Activated gamma-delta T cell treated with Interleukin-2 at 50 U/mL for 16 hours (primary cell): Measurements from ENCODE around the gene ANXA8L1.
"Not testable (repeated sequence)": the region's sequence is repeated elsewhere in the genome, so short reads cannot be mapped to it uniquely, and the experiment has no call there.

Source experiments
- DNase-seq: peaks from one replicate; pipeline ENCODE4 v3.0.0-alpha.2; 2020

Gene ANXA8L1

DNA sequence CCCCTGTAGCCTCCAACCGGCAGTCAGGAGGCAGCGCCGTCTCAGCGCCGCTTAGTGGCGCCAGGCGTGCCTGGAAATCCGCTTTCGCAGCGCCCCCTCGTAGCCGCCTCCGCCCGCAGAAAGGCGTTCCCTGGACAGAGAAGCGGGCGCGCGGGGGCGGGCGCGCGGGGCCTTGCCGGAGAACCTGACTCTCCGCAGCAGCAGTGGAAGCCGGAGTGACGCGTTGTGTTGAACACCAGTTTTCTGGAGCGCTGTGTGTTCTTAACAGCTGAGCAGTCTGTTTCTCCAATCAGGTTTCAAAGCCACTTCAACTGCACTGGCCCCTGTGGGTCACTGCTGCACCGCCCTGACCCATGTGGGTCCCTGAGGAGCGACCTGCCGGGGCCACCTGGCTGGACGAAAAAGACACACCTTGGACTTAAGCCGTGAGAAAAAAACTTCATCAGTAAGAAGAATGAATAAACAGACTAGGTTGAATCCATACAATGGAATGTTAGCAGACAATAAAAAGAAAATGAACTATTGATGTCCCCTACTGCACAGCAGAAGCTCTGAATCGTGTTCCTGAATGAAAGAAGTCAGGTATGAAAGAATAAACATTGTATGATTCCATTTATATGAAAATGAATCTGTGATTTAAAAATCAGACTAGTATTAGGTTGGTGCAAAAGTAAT is 22.8 kb downstream of the ANXA8L1 start:
- DNase-seq: not testable (repeated sequence)

DNA sequence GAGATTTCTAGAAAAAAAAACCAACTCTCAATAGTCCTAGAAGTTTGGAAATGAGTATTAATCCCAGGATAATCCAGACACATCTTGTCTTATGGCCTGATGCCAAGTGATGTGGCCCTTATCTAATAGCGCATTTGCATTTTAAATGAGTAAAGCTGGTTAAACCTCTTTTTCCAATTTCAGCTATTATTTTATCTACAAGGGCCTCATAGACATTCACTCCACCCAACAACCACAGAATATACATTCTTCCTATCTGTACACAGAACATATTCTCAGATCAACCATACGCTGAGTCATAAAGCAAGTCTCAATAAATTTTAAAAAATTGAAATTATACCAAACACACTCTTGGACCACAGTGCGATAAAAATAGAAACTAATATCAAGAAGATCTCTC is 34.0 kb downstream of the ANXA8L1 start:
- not testable (repeated sequence) for DNase-seq

DNA sequence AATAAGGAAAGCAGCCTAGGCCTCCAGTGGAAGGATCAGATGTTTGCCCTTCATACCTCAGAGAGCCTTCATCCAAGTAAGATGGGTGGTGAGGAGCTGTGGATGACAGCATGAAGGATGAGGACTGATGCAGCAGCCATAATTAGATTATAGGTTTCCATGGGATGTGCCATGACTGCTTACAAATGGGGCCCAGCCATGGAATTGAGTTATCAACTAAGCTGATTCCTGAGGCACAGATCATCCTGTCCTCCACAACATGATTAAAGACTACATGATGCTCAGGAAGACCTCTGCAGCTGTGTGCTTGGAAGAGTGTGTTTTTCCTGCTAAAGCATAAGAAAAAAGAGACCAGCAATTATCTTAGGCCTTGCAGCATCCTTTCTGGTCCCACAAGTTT is 35.5 kb downstream of the ANXA8L1 start:
- DNase-seq: not testable (repeated sequence)

DNA sequence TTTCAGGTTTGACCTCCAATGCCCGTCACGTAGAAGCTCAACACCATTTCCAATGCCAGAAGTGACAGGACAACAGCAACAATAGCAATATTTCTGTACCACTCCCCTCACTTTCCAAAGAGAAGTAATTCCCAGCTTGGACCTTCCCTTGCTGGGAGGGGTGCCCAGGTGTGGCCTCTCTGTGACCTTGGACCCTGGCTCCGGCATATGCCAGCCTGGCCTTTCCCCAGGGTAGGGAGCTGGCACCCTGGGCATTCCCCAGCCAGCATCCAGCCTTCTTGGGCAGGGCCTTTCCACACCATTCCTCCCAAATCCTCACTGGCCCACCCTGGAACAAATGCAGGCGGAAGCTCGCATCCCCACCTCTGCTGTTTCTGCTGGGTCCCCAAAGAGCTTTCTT is 37.1 kb downstream of the ANXA8L1 start:
- DNase-seq: not testable (repeated sequence)

DNA sequence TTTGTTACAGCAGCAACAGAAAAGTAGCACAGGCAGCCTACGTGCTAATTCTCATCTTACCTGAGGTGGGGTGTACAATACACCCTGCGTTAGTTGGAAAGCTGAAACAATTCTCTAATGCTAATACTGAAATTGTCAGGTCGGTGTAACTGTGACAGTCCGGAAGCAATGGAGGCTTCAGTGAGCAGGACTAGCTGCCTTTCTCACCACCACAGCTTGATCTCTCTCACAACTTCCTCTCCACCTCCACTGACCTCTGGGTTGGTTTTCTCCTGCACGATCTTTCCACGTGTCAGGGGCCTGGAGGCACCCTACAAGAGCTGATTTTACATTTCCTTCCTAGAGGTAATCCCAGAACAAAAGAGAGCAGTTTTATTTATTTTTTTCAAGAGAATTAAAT is 39.7 kb downstream of the ANXA8L1 start:
- DNase-seq: not testable (repeated sequence)

DNA sequence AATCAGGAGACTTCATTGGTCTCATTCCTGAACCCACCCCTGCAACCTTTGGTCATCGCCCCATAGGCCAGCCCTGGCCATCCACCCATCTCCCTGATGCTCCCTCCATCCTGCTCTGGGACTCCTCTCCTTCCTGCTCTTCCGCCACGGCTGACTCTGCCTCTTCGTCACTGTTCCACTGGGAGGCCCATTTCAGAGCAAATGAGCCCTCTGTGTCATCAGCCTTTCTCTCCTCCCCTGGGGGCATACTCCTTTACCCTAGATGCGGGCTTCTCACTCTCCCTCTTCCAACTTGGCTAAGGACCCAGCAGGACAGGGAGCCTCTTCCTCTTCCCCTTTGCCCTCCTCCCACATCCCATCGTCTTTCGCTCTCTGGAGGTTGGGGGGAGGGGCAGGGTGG is 42.7 kb downstream of the ANXA8L1 start:
- DNase-seq: not testable (repeated sequence)

DNA sequence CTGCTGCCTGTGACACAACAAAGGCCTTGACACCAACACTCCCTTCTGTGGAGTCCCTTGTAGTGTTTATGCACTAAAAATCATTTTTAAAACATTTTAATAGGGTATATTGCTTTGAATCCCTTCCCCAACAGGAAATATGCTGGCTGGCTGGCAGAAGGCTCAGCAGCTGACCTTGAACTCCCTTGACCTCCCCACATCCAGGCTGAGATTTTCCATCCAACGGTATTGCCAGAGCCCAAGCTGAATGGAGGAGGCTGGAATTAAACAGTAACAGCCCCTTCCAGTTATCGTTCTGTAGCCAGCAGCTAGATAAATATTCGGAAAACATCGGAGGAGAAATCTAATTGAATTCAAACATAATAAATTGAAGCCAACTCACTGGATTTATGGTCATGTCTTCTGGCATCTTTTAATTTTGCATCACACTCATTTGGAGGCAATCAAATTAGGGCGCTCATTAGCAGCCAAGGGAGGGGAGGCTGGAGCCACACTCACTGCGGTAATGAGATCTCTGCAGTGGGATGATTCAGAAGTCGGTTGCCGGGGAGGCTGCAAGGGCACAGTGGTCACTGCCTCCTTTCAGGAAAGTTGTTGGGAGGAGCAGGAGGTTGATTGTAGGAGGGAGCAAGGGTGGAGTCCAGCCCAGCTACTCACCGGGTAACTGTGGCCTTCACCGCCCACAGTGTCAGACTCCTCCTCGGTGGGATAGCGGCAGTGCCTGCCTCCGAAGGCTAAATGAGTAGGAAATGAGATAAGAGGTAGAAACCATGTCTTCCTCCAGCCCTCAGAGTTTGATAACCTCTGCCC is 44.2 kb downstream of the ANXA8L1 start:
- not testable (repeated sequence) for DNase-seq

DNA sequence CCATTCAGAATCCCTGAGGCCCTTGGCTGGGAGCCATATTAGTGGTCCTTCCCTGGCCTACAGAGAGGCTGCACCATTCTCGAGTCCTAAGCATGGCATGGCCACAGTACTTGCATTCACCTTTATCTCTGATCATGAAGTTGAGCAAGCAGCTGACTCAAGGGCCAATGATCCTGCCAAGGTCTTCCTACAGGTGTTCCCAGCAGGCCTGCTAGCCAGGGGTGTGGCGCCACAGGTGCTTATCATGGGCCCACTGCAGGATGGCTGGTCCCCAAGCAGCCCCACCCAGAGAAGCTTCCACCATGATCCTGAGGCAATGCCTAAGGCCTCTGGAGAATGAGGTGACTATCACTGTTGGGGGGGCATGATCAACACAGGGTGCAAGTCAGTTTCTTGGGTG is 48.0 kb downstream of the ANXA8L1 start:
- DNase-seq: not testable (repeated sequence)

DNA sequence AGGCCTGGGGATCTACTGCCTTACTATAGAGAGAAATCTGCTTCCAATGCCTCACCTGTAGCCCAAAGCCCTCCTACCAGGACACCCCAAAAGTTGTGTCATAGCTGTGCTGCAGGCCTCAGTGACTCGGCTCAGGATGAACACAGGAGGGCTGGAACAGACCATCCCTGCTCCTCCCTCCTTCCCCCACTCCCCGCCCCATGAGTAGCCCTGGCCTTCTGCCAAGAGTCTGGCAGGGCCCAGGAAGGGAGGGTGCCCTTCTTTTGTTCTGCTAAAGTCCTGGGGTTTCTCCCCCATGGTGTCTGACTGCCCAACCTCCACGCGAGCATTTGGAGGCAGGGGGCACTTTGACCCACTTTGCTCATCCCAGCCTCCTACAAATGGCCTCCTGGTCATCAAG is 65.4 kb downstream of the ANXA8L1 start:
- not testable (repeated sequence) for DNase-seq
